ENCODE data around the gene WDR93.

DNA sequence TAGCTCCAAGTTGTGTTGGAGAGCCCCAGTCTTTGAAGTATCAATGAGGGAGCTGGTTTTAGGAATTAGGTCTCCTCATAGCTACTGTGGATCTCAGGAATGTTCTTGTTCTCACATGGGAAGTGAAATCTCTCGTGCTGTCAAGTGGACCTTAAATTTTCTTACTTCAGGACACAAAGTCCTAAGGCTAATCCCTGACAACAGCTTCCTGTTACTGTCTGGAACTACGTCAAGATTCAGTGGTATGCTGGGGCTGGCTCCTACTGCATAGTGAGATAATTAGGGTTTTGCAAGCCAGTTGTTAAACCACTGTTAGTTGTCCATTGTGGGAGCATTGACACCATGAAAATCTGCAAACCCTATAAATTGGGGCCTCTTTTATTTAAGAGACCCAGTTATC is 37.6 kb downstream of the WDR93 start:
- TF ChIP-seq, protein P1, sequence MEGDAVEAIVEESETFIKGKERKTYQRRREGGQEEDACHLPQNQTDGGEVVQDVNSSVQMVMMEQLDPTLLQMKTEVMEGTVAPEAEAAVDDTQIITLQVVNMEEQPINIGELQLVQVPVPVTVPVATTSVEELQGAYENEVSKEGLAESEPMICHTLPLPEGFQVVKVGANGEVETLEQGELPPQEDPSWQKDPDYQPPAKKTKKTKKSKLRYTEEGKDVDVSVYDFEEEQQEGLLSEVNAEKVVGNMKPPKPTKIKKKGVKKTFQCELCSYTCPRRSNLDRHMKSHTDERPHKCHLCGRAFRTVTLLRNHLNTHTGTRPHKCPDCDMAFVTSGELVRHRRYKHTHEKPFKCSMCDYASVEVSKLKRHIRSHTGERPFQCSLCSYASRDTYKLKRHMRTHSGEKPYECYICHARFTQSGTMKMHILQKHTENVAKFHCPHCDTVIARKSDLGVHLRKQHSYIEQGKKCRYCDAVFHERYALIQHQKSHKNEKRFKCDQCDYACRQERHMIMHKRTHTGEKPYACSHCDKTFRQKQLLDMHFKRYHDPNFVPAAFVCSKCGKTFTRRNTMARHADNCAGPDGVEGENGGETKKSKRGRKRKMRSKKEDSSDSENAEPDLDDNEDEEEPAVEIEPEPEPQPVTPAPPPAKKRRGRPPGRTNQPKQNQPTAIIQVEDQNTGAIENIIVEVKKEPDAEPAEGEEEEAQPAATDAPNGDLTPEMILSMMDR (IDR thresholded peaks at IDR 0.05) = no peak
- TF ChIP-seq POLR2AphosphoS5 (IDR thresholded peaks at IDR 0.05) = no peak
- peak; percentile 84 for TF ChIP-seq EP300 (IDR thresholded peaks at IDR 0.05)

All from suprapubic skin (tissue), 4 donors.